PC-9 (cell line): Measurements from ENCODE around the gene GLI1.
"Not testable (repeated sequence)": the region's sequence is repeated elsewhere in the genome, so short reads cannot be mapped to it uniquely, and the experiment has no call there.

Source experiments
- EZH2 ChIP-seq: fragments of 200-600 bp; sonication (generic); IDR thresholded peaks from 2 replicates; pipeline ENCODE4 v1.8.0; 2017; ENCODE audit warnings: antibody characterized with exemption, low read depth
- TF ChIP-seq, protein P1 (sequence below): fragments of 200-600 bp; sonication (generic); conservative IDR thresholded peaks from 2 replicates; pipeline ENCODE4 v1.6.1; 2017; ENCODE audit warnings: mixed run types, antibody characterized with exemption, mild to moderate bottlenecking, moderate library complexity

GRCh38 chr12:57507796-57508195 lies 48.2 kb downstream of the GLI1 start:
- TF ChIP-seq, protein P1, sequence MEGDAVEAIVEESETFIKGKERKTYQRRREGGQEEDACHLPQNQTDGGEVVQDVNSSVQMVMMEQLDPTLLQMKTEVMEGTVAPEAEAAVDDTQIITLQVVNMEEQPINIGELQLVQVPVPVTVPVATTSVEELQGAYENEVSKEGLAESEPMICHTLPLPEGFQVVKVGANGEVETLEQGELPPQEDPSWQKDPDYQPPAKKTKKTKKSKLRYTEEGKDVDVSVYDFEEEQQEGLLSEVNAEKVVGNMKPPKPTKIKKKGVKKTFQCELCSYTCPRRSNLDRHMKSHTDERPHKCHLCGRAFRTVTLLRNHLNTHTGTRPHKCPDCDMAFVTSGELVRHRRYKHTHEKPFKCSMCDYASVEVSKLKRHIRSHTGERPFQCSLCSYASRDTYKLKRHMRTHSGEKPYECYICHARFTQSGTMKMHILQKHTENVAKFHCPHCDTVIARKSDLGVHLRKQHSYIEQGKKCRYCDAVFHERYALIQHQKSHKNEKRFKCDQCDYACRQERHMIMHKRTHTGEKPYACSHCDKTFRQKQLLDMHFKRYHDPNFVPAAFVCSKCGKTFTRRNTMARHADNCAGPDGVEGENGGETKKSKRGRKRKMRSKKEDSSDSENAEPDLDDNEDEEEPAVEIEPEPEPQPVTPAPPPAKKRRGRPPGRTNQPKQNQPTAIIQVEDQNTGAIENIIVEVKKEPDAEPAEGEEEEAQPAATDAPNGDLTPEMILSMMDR: not testable (repeated sequence)
- not testable (repeated sequence) for TF ChIP-seq EZH2
